ENCODE measurements around the gene TTLL4. TPM values are rescaled to one million over a fixed set of nuclear protein-coding genes. Genes with fewer than 3 reads are reported as not detected.

The TTLL4 gene
- total and polyA plus RNA-seq, 2 of the 8 experiments (the other 6 are each of a cell fraction or from before 2014, with no cell fraction given): 71.1 to 105 TPM

GRCh38 chr2:218732761-218733158 lies 22.1 kb downstream of the TTLL4 start:
- peaks cover 16% of the 10 kb centered on the region for H3K79me1 ChIP-seq (ENCODE audit: low read depth, low read length)
- H3K23ac ChIP-seq (ENCODE audit: insufficient read length): no peak overlapping the region
- H3K27ac ChIP-seq (ENCODE audit: low read depth, low read length): no peak overlapping the region
- CTCF ChIA-PET (ENCODE audit: partially characterized antibody): interaction anchor here (1.2 to 3.6 kb wide), 4 partner anchors 10 to 130 kb away, joined by 4 to 29 read pairs (median 8); partner anchors contain the start of gene TTLL4
- peaks cover 0 to 9% (median under 1%) of the 10 kb centered on the region in 4 experiments; a peak in 6 of 8 replicates for H3K36me3 ChIP-seq (ENCODE audit: control insufficient read depth in 2 of 4, insufficient read depth in 4 of 4, low read length in 3 of 4)
- H3K4me3 ChIP-seq (ENCODE audit: extremely low read depth in 1 of 4, insufficient read depth in 2 of 4, low read depth in 3 of 4, low read length in 4 of 4): no peak overlapping the region
- H4K5ac ChIP-seq (ENCODE audit: insufficient read length, low read depth, low read length): no peak overlapping the region
- H3K4me1 ChIP-seq (replicated peaks in 1 of 4; ENCODE audit: control insufficient read depth in 3 of 4, insufficient read depth in 4 of 4, low read length in 3 of 4): peaks cover 0 to 17% (median 6%) of the 10 kb centered on the region in 4 experiments; a peak in 5 of 7 replicates
- H3K18ac ChIP-seq (ENCODE audit: extremely low read depth, low read length): no peak overlapping the region
- no peaks in the 10 kb centered on the region for H3K9me3 ChIP-seq (ENCODE audit: insufficient read depth in 2 of 2, low read depth in 1 of 2, low read length in 1 of 2)
- H2BK5ac ChIP-seq (ENCODE audit: low read depth, low read length): no peak overlapping the region
- H3K23me2 ChIP-seq (ENCODE audit: low read depth, low read length): 0 out of 2 replicates have a peak, but pooled peaks cover 2% of the 10 kb centered on the region
- H2BK20ac ChIP-seq (ENCODE audit: low read length): no peak overlapping the region
- no peak overlapping the region for H2BK120ac ChIP-seq (replicated peaks; ENCODE audit: low read depth, low read length)
- no peak overlapping the region for H2AFZ ChIP-seq (ENCODE audit: low read length)
- no peak overlapping the region for H4K91ac ChIP-seq (replicated peaks; ENCODE audit: insufficient read length, low read length)
- DNase-seq (ENCODE audit: low read depth in 1 of 2, low spot score in 2 of 2): no peak
- H4K8ac ChIP-seq (ENCODE audit: extremely low read depth, insufficient read depth, low read length): no peak overlapping the region
- H3K27me3 ChIP-seq (replicated peaks in 1 of 4; ENCODE audit: control insufficient read depth in 3 of 4, extremely low read depth in 1 of 4, insufficient read depth in 3 of 4, low read length in 3 of 4): no peaks in the 10 kb centered on the region
- H2AK5ac ChIP-seq (ENCODE audit: low read depth, low read length): peak overlapping the region; percentile 67; the same call in 1 of the 2 replicates
- POLR2A ChIA-PET (ENCODE audit: partially characterized antibody): interaction anchor here (1.8 kb wide), 1 partner anchor 22 kb away, joined by 7 read pairs; the partner anchor contains the start of gene TTLL4
- WGBS, 2 experiments (ENCODE audit: extremely low coverage in 1 of 2, insufficient coverage in 1 of 2, insufficient read length in 1 of 2, insufficient replicate concordance in 2 of 2, low coverage in 1 of 2, low lambda C conversion rate in 2 of 2, missing lambda C conversion rate in 1 of 2): 86% methylated on average over 2 of the region's 2 CpGs; no CpG with 5 or more reads in 1 of the 2 experiments
- H2BK15ac ChIP-seq (ENCODE audit: low read length): no peak overlapping the region
- H3K14ac ChIP-seq (ENCODE audit: insufficient read length): no peak overlapping the region
- no peak overlapping the region for H2BK12ac ChIP-seq (ENCODE audit: low read depth, low read length)
- no peak overlapping the region for H3K4me2 ChIP-seq (ENCODE audit: insufficient read depth in 1 of 2, low read depth in 2 of 2, low read length in 2 of 2)
- H3K56ac ChIP-seq (replicated peaks; ENCODE audit: insufficient read length, low read depth, low read length): no peak overlapping the region
- no peak overlapping the region for H3K4ac ChIP-seq (replicated peaks; ENCODE audit: insufficient read length, low read depth, low read length)
- H4K20me1 ChIP-seq (replicated peaks in 1 of 2; ENCODE audit: control insufficient read depth in 1 of 2, insufficient read depth in 2 of 2, low read length in 2 of 2): peaks cover 0 to 9% of the 10 kb centered on the region in 2 experiments
- H3K9ac ChIP-seq (replicated peaks in 1 of 4; ENCODE audit: extremely low read depth in 1 of 4, low read depth in 3 of 4, low read length in 3 of 4): no peak overlapping the region; a peak in 1 of 7 replicates
- H3K79me2 ChIP-seq (ENCODE audit: control insufficient read depth in 1 of 2, insufficient read depth in 2 of 2, low read length in 2 of 2): peaks cover 3 to 60% of the 10 kb centered on the region in 2 experiments
- no peak for FAIRE-seq

All from H1 (cell line).